H9 (cell line): ENCODE results near the gene TTC9. TPM values are rescaled to one million over a fixed set of nuclear protein-coding genes. Genes with fewer than 3 reads are reported as not detected.

Experiments used
- DNase-seq: peaks from one replicate; pipeline ENCODE4 v3.0.0-alpha.2; 2017
- H2AFZ ChIP-seq: one replicate; pipeline ENCODE4 v1.6.1; 2013; ENCODE audit warnings: mild to moderate bottlenecking, low read length, control low read depth, moderate library complexity
- H2AK5ac ChIP-seq: 2 replicates; pipeline ENCODE4 v1.6.1; 2013; ENCODE audit warnings: low read length, control low read depth, mixed read lengths; ENCODE audit not compliant: insufficient read length
- H2BK120ac ChIP-seq: one replicate; pipeline ENCODE4 v1.6.1; 2013; ENCODE audit warnings: low read depth, mild to moderate bottlenecking, low read length, control low read depth, inconsistent platforms; ENCODE audit not compliant: poor library complexity, severe bottlenecking
- H2BK12ac ChIP-seq: 2 replicates; pipeline ENCODE4 v1.6.1; 2013; ENCODE audit warnings: low read length, control low read depth, mixed read lengths, low read depth; ENCODE audit not compliant: insufficient read length
- H2BK15ac ChIP-seq: 2 replicates; pipeline ENCODE4 v1.6.1; 2013; ENCODE audit warnings: low read depth, low read length, control low read depth
- H2BK20ac ChIP-seq: one replicate; pipeline ENCODE4 v1.6.1; 2013; ENCODE audit warnings: low read depth, mild to moderate bottlenecking, low read length, control low read depth, inconsistent platforms; ENCODE audit not compliant: poor library complexity, severe bottlenecking
- H2BK5ac ChIP-seq: 2 replicates; pipeline ENCODE4 v1.6.1; 2013; ENCODE audit warnings: low read length, control low read depth, mixed read lengths; ENCODE audit not compliant: insufficient read length
- H3K14ac ChIP-seq: 2 replicates; pipeline ENCODE4 v1.6.1; 2013; ENCODE audit warnings: low read length, control low read depth; ENCODE audit not compliant: insufficient read depth
- H3K18ac ChIP-seq: 2 replicates; pipeline ENCODE4 v1.6.1; 2013; ENCODE audit warnings: low read depth, mild to moderate bottlenecking, mixed read lengths, low read length, control low read depth; ENCODE audit not compliant: insufficient read length
- H3K23ac ChIP-seq: 2 replicates; pipeline ENCODE4 v1.6.1; 2013; ENCODE audit warnings: low read length, control low read depth, mixed read lengths, low read depth; ENCODE audit not compliant: insufficient read length
- H3K23me2 ChIP-seq: 2 replicates; pipeline ENCODE4 v1.6.1; 2013; ENCODE audit warnings: low read depth, mild to moderate bottlenecking, mixed read lengths, low read length, control low read depth; ENCODE audit not compliant: insufficient read length, poor library complexity, severe bottlenecking
- H3K27ac ChIP-seq: 2 replicates; pipeline ENCODE4 v1.5.1; 2013; ENCODE audit warnings: low read length, control low read depth, mixed read lengths, low read depth; ENCODE audit not compliant: insufficient read length
- H3K27me3 ChIP-seq: 2 replicates; pipeline ENCODE4 v1.6.1; 2013; ENCODE audit warnings: low read length, control low read depth, inconsistent platforms; ENCODE audit not compliant: insufficient read depth
- H3K4ac ChIP-seq: 2 replicates; pipeline ENCODE4 v1.6.1; 2013; ENCODE audit warnings: low read depth, mild to moderate bottlenecking, control low read depth, inconsistent platforms, low read length, moderate library complexity
- H3K4me1 ChIP-seq: 2 replicates; pipeline ENCODE4 v1.6.1; 2013; ENCODE audit warnings: low read length, control low read depth, inconsistent platforms; ENCODE audit not compliant: insufficient read depth
- H3K4me2 ChIP-seq: 2 replicates; pipeline ENCODE4 v1.6.1; 2013; ENCODE audit warnings: low read length, control low read depth, mixed read lengths; ENCODE audit not compliant: insufficient read length, insufficient read depth
- H3K56ac ChIP-seq: 2 replicates; pipeline ENCODE4 v1.6.1; 2013; ENCODE audit warnings: low read depth, mild to moderate bottlenecking, mixed read lengths, low read length, control low read depth; ENCODE audit not compliant: insufficient read length
- H3K79me1 ChIP-seq: 2 replicates; pipeline ENCODE4 v1.6.1; 2013; ENCODE audit warnings: low read depth, mild to moderate bottlenecking, moderate library complexity, low read length, control low read depth, inconsistent platforms; ENCODE audit not compliant: insufficient read depth, poor library complexity, severe bottlenecking
- H3K79me2 ChIP-seq: 2 replicates; pipeline ENCODE4 v1.6.1; 2013; ENCODE audit warnings: low read length, control low read depth, inconsistent platforms; ENCODE audit not compliant: insufficient read depth
- H3K9ac ChIP-seq: 2 replicates; pipeline ENCODE4 v1.6.1; 2013; ENCODE audit warnings: low read length, control low read depth, mixed read lengths; ENCODE audit not compliant: insufficient read length; ENCODE audit errors: extremely low read depth
- H3K9me3 ChIP-seq: one replicate; pipeline ENCODE4 v1.6.1; 2013; ENCODE audit warnings: low read depth, low read length, inconsistent platforms; ENCODE audit not compliant: control insufficient read depth
- H3T11ph ChIP-seq: one replicate; pipeline ENCODE4 v1.6.1; 2013; ENCODE audit warnings: mild to moderate bottlenecking, low read length, control low read depth, inconsistent platforms
- H4K20me1 ChIP-seq: one replicate; pipeline ENCODE4 v1.6.1; 2013; ENCODE audit not compliant: control insufficient read depth, insufficient read length, insufficient read depth
- H4K5ac ChIP-seq: 2 replicates; pipeline ENCODE4 v1.6.1; 2013; ENCODE audit warnings: low read depth, mild to moderate bottlenecking, mixed read lengths, low read length, control low read depth; ENCODE audit not compliant: insufficient read length
- H4K8ac ChIP-seq: replicated peaks from 2 replicates; pipeline ENCODE4 v1.6.1; 2013; ENCODE audit warnings: low read length, control low read depth, mixed read lengths, low read depth; ENCODE audit not compliant: insufficient read length
- H4K91ac ChIP-seq: 2 replicates; pipeline ENCODE4 v1.6.1; 2013; ENCODE audit warnings: low read depth, mild to moderate bottlenecking, moderate library complexity, mixed read lengths, low read length, control low read depth; ENCODE audit not compliant: insufficient read length
- H3K27ac Mint-ChIP-seq, 3 experiments: 2 replicates in 2 of 3; 3 replicates in 1 of 3; pipeline ENCODE4 v1.8.0; 2020 to 2021; ENCODE audit warnings: mixed read lengths in 3 of 3, mild to moderate bottlenecking in 1 of 3, moderate library complexity in 1 of 3
- H3K27me3 Mint-ChIP-seq: 2 replicates; pipeline ENCODE4 v1.8.0; 2021; ENCODE audit warnings: low read depth, mild to moderate bottlenecking, moderate library complexity, mixed read lengths
- H3K36me3 Mint-ChIP-seq, 3 experiments: 2 replicates in 2 of 3; 3 replicates in 1 of 3; pipeline ENCODE4 v1.8.0; 2020 to 2021; ENCODE audit warnings: low read depth in 3 of 3, mixed read lengths in 3 of 3; ENCODE audit not compliant: insufficient read depth in 1 of 3
- H3K4me1 Mint-ChIP-seq, 2 experiments: 2 replicates each; pipeline ENCODE4 v1.8.0; 2020; ENCODE audit warnings: mixed read lengths in 2 of 2
- H3K4me3 Mint-ChIP-seq, 2 experiments: 2 replicates in 1 of 2; 3 replicates in 1 of 2; pipeline ENCODE4 v1.8.0; 2020 to 2021; ENCODE audit warnings: mild to moderate bottlenecking in 2 of 2, mixed read lengths in 2 of 2, moderate library complexity in 1 of 2
- H3K9me3 Mint-ChIP-seq, 2 experiments: 2 replicates in 1 of 2; 3 replicates in 1 of 2; pipeline ENCODE4 v1.8.0; 2020; ENCODE audit warnings: mild to moderate bottlenecking in 2 of 2, mixed read lengths in 2 of 2, moderate library complexity in 1 of 2
- WGBS: extraction: QIAGEN DNeasy Blood & Tissue Kit; methylation state at CpG from one replicate; pipeline ENCODE4 v1.1.7; 2013; ENCODE audit warnings: missing lambda C conversion rate, low lambda C conversion rate, mixed read lengths; ENCODE audit not compliant: insufficient read length; ENCODE audit errors: extremely low coverage; 5-methylcytosine and 5-hydroxymethylcytosine counted together
- total RNA-seq: library from RNA; stranded (reverse); gene quantifications from 2 replicates; pipeline ENCODE4 v1.2.1, GENCODE V29; 2021
- TF ChIP-seq, protein P1 (sequence below): fragments of 200-600 bp; sonication (generic); conservative IDR thresholded peaks from 3 replicates; pipeline ENCODE4 v1.8.0; 2021; ENCODE audit warnings: antibody characterized with exemption, mild to moderate bottlenecking

Gene TTC9
- total RNA-seq, 1 experiment from 2014 or later: 17.4 TPM

DNA sequence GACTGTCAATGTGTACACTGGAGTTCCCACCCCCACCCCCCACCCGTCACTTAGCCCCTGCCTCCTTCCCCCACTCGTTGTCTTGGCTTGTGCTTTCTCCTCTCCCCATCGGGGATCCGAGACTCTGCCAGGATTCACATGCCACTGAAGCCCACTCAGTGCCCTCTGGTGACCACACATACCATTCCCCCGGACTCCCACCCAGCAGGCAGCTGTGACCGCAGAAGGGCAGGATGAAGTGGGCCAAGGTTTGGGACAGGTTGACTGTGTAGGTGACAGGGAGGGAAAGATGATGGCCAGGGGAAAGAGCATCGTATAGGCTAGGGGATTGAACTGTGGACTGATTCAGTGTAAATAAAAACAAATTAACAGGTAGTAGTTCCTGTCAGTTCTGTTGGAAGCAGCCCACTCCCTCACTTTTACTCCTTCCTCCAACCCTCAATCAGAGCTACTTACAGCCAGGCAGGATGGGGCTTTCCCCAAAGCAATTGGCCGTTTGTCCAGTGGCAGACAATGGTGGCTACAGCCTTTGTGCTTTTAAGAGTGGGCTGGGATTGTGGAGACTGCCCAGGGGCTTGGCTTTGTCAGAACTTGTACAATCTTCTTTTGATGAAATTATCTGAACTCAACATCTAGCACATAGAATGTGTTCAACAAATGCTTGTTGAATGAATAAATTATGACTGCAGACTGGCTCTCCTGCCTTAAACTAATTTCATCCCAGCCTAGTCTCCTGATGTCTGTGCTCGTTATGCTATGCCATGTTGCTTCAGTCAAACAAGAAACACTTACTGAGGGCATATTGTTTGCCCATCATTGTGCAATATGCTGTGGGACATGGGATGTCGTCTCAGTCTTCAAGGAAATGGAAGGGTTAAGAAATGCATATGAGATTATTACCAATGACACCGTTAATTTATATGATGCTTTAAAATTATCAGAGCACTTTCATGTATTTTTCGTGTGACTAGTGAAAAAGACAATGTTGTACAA is 30.2 kb downstream of the TTC9 start:
- Histone ChIP-seq H3K27ac (no peak overlapping the region), H4K91ac (no peak overlapping the region), H2AK5ac (no peak overlapping the region), H3K4ac (no peak overlapping the region), H4K8ac (no peak overlapping the region), H3K18ac (no peak overlapping the region), H2BK120ac (no peak overlapping the region), H4K20me1 (no peaks in the 10 kb centered on the region), H3K56ac (no peak overlapping the region), H2AFZ (no peak overlapping the region), H4K5ac (no peak overlapping the region), H3K14ac (no peak overlapping the region), H3K79me2 (0 out of 2 replicates have a peak, but pooled peaks cover 2% of the 10 kb centered on the region), H3K4me1 (no peaks in the 10 kb centered on the region; the same call in 1 of the 2 replicates), H3T11ph (no peak overlapping the region), H3K23ac (no peak overlapping the region), H2BK20ac (no peak overlapping the region), H3K4me2 (no peak overlapping the region), H3K27me3 (no peaks in the 10 kb centered on the region), H3K9ac (no peak overlapping the region), H3K9me3 (no peaks in the 10 kb centered on the region), H3K23me2 (no peaks in the 10 kb centered on the region), H2BK15ac (no peak overlapping the region), H2BK12ac (no peak overlapping the region), H2BK5ac (no peak overlapping the region), H3K79me1 (no peaks in the 10 kb centered on the region)
- Mint-ChIP-seq H3K9me3 (no peaks in the 10 kb centered on the region), H3K36me3 (peaks cover 41 to 65% (median 45%) of the 10 kb centered on the region in 3 experiments), H3K27me3 (no peaks in the 10 kb centered on the region), H3K4me3 (no peak overlapping the region), H3K4me1 (peaks cover 3 to 5% of the 10 kb centered on the region in 2 experiments), H3K27ac (peak overlapping the region in 1 of 3 experiments; percentile 64; a peak in 2 of 7 replicates)
- no peak for DNase-seq
- WGBS: no CpG with 5 or more reads among the region's 12 CpGs
- TF ChIP-seq, protein P1, sequence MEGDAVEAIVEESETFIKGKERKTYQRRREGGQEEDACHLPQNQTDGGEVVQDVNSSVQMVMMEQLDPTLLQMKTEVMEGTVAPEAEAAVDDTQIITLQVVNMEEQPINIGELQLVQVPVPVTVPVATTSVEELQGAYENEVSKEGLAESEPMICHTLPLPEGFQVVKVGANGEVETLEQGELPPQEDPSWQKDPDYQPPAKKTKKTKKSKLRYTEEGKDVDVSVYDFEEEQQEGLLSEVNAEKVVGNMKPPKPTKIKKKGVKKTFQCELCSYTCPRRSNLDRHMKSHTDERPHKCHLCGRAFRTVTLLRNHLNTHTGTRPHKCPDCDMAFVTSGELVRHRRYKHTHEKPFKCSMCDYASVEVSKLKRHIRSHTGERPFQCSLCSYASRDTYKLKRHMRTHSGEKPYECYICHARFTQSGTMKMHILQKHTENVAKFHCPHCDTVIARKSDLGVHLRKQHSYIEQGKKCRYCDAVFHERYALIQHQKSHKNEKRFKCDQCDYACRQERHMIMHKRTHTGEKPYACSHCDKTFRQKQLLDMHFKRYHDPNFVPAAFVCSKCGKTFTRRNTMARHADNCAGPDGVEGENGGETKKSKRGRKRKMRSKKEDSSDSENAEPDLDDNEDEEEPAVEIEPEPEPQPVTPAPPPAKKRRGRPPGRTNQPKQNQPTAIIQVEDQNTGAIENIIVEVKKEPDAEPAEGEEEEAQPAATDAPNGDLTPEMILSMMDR: no peak
